GM12872 (cell line): ENCODE data around the gene LAMB3.

Experiments used
- CTCF ChIP-seq: IDR thresholded peaks from 3 replicates; pipeline ENCODE4 v1.5.1; 2011; ENCODE audit warnings: low read depth, mild to moderate bottlenecking, low read length, moderate library complexity; ENCODE audit not compliant: insufficient read depth

The LAMB3 gene

GRCh38 chr1:209648931-209649776 lies 3.1 kb downstream of the LAMB3 start:
- no peak for TF ChIP-seq CTCF

- TF ChIP-seq CTCF, result no peak
Observed at GRCh38 chr1:209648346-209648745, 3.9 kb downstream of the LAMB3 start.

- TF ChIP-seq CTCF, result no peak
Observed at GRCh38 chr1:209647156-209647555, 5.1 kb downstream of the LAMB3 start.

DNA sequence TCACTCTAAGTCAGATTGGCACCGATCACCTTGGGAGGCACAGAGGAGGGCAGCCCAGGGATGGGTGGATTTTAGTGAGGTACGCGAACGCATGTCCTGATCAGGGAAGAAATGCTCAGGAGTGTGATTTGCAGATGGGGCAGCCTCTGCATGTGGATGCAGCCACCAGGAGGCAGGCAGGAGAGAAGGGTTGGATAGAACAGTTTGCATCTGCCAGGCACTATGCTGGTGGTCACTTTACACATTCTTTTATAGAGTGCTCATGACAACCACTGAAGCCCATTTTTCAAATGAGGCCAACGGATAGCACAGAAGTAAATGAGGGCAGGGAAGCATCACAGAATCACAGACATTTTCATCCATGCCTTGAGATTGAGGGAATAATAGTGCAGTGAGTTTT lies 5.7 kb downstream of the LAMB3 start:
- TF ChIP-seq CTCF, result peak; percentile 35; the same call in 1 of the 3 replicates

GRCh38 chr1:209645574-209646452 lies 6.4 kb downstream of the LAMB3 start:
- no peak for TF ChIP-seq CTCF

DNA sequence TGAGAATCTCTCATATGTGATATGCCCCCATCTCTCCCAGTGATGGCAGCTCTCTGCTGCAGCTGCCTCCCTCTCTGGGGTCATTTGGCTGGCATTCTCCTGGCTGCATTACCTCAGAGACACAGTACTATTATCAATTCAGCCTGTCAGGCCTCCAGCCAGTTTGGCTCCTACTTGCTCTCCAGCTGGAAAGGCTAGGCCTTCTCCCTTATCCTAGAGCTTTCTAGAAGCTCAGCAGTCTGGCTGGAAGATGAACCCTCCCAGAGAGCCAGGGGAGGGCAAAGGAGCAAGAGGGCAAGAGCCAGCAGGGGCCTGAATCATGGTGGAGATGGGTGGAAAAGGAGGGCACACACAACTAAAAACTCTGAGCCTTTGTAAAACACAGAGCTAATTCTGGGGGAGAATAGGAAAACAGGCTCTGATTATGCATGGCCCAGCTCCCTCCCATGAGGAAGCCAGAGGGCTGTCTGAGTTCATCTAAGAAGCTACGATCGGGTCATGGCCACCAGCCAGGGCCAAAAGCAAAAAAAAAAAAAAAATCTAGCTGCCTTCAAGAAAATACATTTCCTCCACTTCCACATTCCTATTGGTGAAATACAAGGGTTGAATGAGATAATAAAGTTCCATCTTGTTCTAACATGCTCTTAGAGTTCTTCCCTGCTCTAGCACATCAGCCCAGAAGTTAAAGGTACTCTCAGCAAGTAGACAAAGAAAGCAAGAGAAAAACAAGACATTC lies 8.8 kb downstream of the LAMB3 start:
- no peak for TF ChIP-seq CTCF

GRCh38 chr1:209642816-209643215 lies 9.4 kb downstream of the LAMB3 start:
- TF ChIP-seq CTCF, result no peak
